Stimulated activated CD4-positive, alpha-beta T cell treated with anti-CD3 and anti-CD28 coated beads, Interleukin-2, amount 100 ng/mL, for 24 hours (primary cell): ENCODE measurements around the gene RNF144A.

Source experiments
- DNase-seq, 2 donors: peaks; one replicate each; pipeline ENCODE4 v3.0.0-alpha.2; 2020

The RNF144A gene

GRCh38 chr2:6951046-6951445, 33.8 kb downstream of the RNF144A start:
- no peak for DNase-seq

- DNase-seq: no peak
Measured at GRCh38 chr2:6952101-6952500, 34.9 kb downstream of the RNF144A start.

GRCh38 chr2:6954586-6954985, 37.4 kb downstream of the RNF144A start:
- no peak for DNase-seq

- no peak for DNase-seq
Measured at GRCh38 chr2:6955511-6956136, 38.4 kb downstream of the RNF144A start.

DNA sequence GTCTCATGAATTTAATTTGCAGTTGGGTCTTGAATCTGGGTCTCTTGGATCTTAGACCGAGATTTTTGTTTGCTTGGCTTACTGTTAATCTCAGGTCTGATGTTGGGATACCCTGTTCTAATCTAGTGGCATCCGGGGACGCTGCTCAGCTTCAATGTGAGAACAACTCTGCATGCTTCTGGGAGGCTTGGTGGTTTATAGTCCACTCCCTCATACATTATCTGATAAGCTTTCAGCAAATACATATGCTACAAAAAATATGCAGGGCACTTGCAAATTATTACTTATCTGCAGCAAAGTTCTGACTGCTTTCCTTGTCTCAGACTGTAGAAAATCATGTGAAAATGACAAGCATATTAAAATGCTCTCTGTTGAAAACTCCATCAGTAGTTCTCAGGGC, 39.4 kb downstream of the RNF144A start:
- no peak for DNase-seq

DNA sequence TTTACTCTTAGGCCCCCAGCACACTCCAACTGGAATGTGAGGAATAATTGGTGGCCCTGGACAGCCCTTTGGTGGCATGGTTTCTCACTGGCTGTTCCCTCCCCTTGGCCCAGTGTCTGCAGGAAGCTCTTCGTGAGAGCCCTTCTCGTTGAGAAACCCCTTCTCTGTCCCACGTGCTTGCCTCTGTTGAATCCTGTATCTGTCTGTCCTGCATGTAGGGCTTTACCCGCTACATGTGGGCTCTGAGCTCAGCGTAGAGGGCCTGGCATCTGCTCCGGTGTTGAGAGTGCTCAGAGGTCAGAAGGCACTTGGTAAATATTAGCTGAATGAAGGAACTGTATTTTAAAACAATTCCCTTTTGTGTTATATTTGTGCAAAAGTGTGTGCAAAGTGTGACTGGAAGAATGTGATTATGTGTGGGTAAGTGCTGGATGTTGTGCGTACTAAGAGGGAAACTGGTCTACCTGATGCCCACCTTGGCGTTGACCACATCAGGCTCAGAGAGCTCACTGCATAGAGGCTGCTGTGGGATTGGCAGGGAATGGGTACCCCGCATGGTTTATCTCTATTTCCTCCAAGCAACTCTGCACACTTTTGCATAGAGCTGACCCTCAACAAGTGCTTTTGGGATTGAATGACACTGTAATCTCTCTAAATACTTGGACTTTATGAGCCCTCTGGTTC, 40.0 kb downstream of the RNF144A start:
- DNase-seq: no peak

GRCh38 chr2:6957910-6958615, 40.9 kb downstream of the RNF144A start:
- no peak for DNase-seq

DNA sequence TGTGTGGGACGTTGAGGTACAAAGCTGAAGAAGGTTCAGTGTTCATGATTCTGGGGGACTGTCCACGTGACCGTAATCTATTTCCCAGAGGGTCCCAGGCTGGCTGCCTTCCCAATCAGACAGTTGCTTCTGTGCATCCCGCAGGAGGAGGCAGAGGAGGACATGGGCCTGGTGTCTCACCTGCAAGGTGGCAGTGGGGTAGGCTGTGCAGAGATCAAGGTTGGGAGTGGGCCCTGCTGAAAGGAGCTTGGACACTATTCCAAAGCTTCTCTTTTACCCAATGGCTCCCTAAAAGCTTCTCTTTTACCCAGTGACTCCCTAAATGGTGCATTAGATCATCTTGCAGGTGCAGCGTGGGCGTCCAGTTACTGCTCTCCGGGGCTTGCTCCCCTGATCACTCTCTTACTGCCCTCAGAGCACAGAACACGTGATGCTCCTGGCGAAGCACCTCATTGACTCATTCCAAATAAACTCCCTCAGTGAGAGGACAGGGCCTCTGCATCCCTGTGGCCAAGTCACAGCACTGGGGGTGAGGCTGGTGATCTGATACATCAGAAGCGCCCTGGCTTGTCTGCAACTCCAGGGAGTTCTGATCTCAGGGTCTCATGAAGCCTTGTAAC, 41.5 kb downstream of the RNF144A start:
- DNase-seq: no peak

DNA sequence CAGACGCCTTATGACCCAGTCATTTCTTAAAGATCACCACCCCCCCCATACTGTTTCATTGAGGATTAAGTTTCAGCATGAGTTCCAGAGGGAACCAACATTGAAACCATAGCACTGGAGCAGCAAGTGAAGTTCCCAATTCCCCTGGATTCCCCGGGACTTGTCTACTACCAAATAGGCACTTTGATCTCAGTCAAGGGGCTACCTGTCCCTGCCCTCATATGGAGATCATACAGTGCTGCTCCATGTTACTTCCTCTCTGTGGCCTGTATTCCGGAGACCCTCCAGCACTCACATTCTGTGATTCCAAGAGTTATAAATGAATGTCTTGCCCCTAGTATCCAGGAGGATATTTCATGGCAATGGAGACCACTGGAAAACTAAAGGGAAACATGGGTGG, 42.5 kb downstream of the RNF144A start:
- DNase-seq: no peak

DNA sequence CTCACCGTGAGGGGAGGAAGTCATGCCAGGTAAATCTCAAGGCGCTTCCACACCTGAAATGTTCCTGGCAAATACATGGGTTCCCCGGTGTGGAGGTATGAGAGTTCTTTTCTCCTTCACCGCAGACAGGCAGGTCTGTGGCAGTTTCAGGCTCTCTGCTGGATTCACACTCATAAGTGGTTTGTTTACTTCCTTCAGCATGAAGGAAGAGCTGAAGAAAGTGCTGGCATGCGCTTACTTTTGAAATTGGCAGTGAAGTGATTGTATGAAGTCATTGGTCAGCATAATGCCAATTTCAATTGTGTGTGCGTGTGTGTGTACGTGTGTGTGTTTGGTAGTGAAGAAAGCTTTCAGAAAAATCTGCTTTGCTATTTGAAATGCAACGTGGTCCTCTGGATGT, 43.4 kb downstream of the RNF144A start:
- no peak for DNase-seq

DNA sequence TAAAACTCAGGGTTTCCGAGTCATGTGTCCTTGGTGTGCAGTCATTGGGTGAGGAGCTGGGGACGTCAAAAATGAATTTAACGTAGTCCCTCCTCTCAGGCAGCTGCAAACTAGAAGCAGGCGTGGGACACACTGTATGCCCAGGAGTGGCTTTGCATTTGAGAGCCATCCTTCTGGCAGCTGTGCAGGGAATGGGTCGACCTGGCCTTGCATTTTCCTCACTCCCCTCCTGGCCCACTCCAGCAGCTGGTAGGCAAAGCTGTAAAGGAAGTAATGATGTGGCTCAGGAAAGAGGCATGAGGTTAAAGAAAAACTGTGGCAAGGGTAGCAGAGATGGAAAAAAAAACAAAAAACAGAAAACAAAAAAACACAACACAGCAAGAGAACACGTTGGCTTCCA, 46.5 kb downstream of the RNF144A start:
- no peak for DNase-seq

DNA sequence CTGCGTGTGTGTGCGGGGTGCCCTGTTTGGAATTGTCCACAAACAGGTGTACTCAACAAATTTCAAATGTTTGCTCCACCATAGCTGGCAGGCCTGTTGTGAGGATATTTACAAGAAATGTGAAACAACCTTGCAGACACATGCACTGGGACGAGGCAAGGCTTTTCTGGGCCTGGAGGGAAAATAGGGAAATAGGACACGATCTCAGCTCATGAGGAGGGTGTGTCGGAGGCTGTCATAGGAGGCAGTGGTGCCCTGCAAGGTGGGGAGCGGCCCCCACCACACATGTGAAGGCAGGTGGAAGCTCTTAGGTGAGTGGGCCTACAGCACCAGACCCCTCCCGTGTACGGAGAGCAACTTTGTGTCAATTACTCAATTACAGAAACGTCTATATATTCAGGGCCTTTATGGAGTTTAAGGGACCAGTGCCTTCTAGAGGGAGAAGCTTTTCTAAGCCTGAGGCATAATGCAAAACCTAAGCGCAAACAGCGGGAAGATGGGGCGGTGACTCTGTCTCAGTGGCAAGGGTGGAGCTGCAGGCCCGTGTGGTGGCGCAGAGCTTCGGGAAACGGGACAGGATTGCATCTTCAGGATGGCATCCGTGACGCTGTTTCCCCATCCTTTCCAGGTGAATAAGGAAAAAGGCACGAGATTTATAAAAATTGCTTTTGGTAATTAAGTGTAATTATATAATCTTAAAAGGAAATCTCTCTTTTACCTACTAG, 48.0 kb downstream of the RNF144A start:
- DNase-seq: no peak

GRCh38 chr2:6966446-6966940, 49.3 kb downstream of the RNF144A start:
- DNase-seq: no peak

- no peak for DNase-seq
Measured at GRCh38 chr2:6967301-6967700, 50.1 kb downstream of the RNF144A start.

DNA sequence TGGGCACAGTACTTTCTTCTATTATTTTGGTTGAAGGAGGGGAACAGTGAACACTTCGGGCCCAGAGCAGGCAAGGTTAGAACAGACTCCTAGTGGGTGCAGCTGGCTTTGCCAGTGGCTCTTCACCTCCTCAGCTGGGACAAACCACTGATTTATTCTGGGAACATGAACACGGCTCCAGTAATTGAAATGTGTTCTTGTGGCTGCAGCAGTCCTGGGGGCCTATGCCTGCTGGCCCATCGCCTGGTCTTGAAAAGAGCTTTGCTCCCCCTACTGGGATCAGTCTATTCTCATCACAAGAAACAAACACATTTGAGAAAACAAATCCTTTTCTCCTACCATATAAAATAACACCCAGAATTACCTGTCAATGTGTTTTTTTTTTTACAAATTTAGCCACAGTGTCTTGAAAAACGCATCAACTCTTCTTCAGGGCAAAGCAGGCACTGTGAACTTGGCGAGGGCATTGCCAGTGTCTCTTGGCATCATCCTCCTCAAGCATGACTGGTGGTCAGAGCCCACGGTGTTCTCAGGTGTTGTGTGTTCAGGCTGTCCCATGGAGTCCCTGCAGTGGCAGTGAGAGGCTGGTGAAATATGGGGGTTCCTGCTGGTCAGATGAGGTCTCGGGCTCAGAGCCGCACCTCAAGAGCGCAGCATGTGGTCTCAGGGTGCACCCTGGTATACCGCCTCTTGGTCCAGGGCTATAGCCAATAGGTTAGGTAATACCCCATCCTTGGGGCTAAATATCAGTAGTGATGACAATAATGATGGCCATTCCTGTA, 51.3 kb downstream of the RNF144A start:
- DNase-seq: no peak

DNA sequence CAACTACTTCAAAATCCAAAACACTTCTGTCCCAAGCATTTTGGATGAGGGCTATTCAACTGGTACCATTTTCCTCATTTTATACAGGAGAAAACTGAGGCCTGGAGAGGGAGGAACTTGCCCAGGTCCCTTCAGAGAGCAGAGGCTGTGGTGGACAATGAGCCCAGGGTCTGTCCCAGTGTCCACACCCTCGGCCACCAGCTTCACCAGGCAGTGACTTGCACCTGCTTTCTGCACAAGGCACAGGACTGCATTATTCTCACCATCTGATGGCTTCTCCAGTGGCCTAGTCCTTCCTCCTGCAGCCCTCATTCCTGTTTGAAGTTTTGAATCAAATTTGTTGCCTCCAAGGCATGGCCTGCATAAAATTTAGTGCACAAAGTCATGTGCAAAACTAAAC, 53.3 kb downstream of the RNF144A start:
- DNase-seq: no peak

- DNase-seq: no peak
Measured at GRCh38 chr2:6970976-6971480, 53.8 kb downstream of the RNF144A start.

DNA sequence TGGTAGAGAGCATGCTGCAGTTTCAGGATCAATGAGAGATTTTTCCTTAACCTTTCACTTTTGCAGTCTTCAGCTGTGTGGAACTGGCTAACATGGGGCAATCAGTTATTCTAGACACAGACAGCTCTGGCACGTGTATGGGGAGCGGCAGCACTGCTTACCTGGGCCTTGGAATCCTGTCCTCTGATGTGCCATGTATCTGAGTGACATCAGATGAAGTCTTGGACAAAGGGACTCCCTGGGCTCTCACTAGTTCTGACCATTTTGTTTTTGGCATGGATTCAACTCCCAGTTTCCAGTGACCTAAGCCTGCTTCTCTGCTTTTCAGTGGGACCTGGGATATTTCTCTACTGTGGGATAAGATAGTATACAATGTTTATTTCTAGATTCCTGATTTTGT, 54.3 kb downstream of the RNF144A start:
- no peak for DNase-seq

GRCh38 chr2:6972067-6972710, 55.0 kb downstream of the RNF144A start:
- DNase-seq: no peak

DNA sequence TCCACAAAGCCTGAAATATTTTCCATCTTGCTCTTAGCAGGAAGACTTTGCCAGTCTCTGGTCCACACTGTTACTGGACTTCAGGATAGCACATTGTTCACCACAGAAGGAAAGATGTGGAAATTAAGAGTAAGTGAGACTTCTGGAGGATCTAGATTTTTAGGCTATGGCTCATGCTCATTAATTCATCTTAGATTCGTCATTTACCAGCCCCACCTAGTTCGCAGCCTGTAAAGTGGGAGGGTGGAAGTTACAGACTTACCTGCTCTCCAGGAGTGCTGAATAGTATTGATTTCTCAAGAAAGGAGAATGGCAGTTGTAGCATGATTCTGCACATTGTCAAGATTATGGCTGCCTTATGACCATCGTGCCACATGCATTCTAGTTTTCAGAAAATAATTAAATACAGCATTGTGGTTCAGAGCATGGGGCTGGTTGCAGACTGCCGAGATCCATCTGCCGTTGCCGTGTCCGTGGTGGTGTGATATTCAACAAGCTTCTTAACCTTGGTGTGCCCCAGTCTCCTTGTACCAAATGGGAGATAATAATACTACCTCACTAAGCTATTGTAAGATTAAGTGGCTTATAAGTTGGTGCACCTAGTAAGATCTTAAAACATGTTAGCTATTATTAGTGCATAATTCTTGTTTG, 56.8 kb downstream of the RNF144A start:
- DNase-seq: no peak

DNA sequence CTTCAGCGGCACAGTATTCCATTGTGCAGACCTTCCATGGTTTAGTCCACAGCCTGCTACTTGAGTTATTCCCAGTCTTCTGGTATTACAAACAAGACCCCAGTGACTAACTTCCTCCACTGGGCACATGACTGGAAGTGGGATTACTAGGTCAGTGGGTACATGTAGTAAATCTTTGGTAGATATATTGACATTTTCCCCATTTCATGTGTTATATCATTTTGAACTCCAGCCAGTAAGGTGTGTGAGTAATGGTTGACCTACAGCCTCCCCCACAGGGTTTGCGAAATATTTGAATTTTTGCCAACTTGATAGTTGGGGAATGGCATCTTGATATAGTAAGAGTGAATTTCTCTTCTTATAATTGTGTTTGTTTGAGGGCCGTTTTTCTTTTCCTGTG, 58.8 kb downstream of the RNF144A start:
- no peak for DNase-seq
